GM21576 (cell line): ENCODE results near the gene SMAD6.

Experiments used
- ATAC-seq: cut with Tn5 transposase; IDR thresholded peaks from one replicate; pipeline ENCODE4 v1.9.1; 2021; ENCODE audit warnings: mild to moderate bottlenecking, moderate library complexity; ENCODE audit not compliant: unreplicated experiment

The SMAD6 gene

GRCh38 chr15:66719471-66719870 lies 17.4 kb downstream of the SMAD6 start:
- ATAC-seq, result no peak

GRCh38 chr15:66720206-66721010 lies 18.4 kb downstream of the SMAD6 start:
- ATAC-seq, result no peak

- no peak for ATAC-seq
Measured at GRCh38 chr15:66721020-66721419, 19.0 kb downstream of the SMAD6 start.

- ATAC-seq, result no peak
Measured at GRCh38 chr15:66721501-66721937, 19.5 kb downstream of the SMAD6 start.

GRCh38 chr15:66721954-66722353 lies 19.9 kb downstream of the SMAD6 start:
- ATAC-seq, result no peak

- ATAC-seq, result no peak
Measured at GRCh38 chr15:66722757-66723540, 20.9 kb downstream of the SMAD6 start.

- ATAC-seq, result no peak
Measured at GRCh38 chr15:66723826-66724731, 22.0 kb downstream of the SMAD6 start.

GRCh38 chr15:66724732-66725463 lies 22.9 kb downstream of the SMAD6 start:
- ATAC-seq, result no peak

- no peak for ATAC-seq
Measured at GRCh38 chr15:66725464-66725785, 23.4 kb downstream of the SMAD6 start.

- no peak for ATAC-seq
Measured at GRCh38 chr15:66726386-66726785, 24.4 kb downstream of the SMAD6 start.

- ATAC-seq, result no peak
Measured at GRCh38 chr15:66729331-66729951, 27.4 kb downstream of the SMAD6 start.

- no peak for ATAC-seq
Measured at GRCh38 chr15:66730168-66731021, 28.4 kb downstream of the SMAD6 start.

GRCh38 chr15:66733976-66734375 lies 31.9 kb downstream of the SMAD6 start:
- no peak for ATAC-seq

GRCh38 chr15:66734961-66735908 lies 33.2 kb downstream of the SMAD6 start:
- no peak for ATAC-seq

- ATAC-seq, result no peak
Measured at GRCh38 chr15:66735909-66736305, 33.9 kb downstream of the SMAD6 start.

- ATAC-seq, result no peak
Measured at GRCh38 chr15:66737243-66738010, 35.4 kb downstream of the SMAD6 start.

GRCh38 chr15:66738116-66738515 lies 36.1 kb downstream of the SMAD6 start:
- ATAC-seq, result no peak
